Peyer's patch (tissue), 4 donors: ENCODE measurements around the gene KCNC2. TPM values are rescaled to one million over a fixed set of nuclear protein-coding genes. Genes with fewer than 3 reads are reported as not detected.

Experiments used
- DNase-seq, 3 donors: peaks; one replicate each; pipeline ENCODE4 v3.0.0-alpha.2; 2017 to 2019
- H3K27ac ChIP-seq, 4 donors: fragments of 200-600 bp; sonication (generic); one replicate each; pipeline ENCODE4 v1.5.1; 2016 to 2019
- H3K27me3 ChIP-seq, 2 donors: fragments of 200-600 bp; sonication (generic); one replicate each; pipeline ENCODE4 v1.5.1; 2019
- H3K36me3 ChIP-seq, 3 donors: fragments of 200-600 bp; sonication (generic); one replicate each; pipeline ENCODE4 v1.5.1; 2016 to 2019
- H3K4me1 ChIP-seq, 4 donors: fragments of 200-600 bp; sonication (generic); one replicate each; pipeline ENCODE4 v1.5.1; 2016 to 2019
- H3K4me3 ChIP-seq, 4 donors: fragments of 200-600 bp; sonication (generic); 1 replicate in 3 of 4; 2 replicates in 1 of 4; pipeline ENCODE4 v1.5.1; 2016 to 2019; ENCODE audit warnings: mild to moderate bottlenecking in 1 of 4
- H3K9me3 ChIP-seq, 4 donors: fragments of 200-600 bp; sonication (generic); one replicate each; pipeline ENCODE4 v1.5.1; 2016 to 2019; ENCODE audit warnings: mild to moderate bottlenecking in 1 of 4
- POLR2A ChIP-seq, 2 donors: fragments of 450-650 bp; IDR thresholded peaks; one replicate each; pipeline ENCODE4 v1.5.1; 2017; ENCODE audit warnings: antibody characterized with exemption in 2 of 2, mild to moderate bottlenecking in 2 of 2, moderate library complexity in 2 of 2
- total RNA-seq, 4 donors: library from RNA; depleted of rRNA; stranded (reverse); fragments of >200 nt; gene quantifications; one replicate each; pipeline ENCODE4 v1.1.0, GENCODE V29; 2016
- TF ChIP-seq, protein P1 (sequence below), 6 experiments: fragments of 450-650 bp in 4 of 6; fragments of 200-600 bp in 2 of 6; sonication (generic) in 1 of 6; IDR thresholded peaks; one replicate each; pipeline ENCODE4 v1.5.1; 2017 to 2019; ENCODE audit warnings: antibody characterized with exemption in 6 of 6, mild to moderate bottlenecking in 3 of 6, moderate library complexity in 1 of 6

Gene KCNC2
- not detected for total RNA-seq

DNA sequence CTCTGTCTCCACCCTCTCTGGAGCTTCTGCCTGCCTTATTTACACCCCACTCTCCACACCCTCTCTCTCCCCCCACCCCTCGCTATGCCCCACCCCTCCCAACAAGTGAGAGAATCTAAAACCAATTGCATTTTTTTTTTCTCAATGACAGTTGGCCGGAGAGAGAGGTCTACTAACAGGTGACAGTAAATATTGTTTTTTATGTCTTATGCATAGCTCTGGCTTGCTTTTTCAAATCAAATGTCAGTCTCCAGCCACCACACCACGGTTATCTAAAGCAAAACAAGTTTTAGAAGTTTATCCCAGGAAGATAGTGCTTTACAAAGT is at the start of gene KCNC2:
KCNC2 (minus strand) TSS at position 28 of the 327 bp plus-strand sequence.
- no peak within 1 kb of the TSS for H3K4me3 ChIP-seq
- H3K9me3 ChIP-seq, result peaks cover 0 to 9% (median 0%) of the 10 kb centered on the region in 4 donors
- TF ChIP-seq, protein P1, sequence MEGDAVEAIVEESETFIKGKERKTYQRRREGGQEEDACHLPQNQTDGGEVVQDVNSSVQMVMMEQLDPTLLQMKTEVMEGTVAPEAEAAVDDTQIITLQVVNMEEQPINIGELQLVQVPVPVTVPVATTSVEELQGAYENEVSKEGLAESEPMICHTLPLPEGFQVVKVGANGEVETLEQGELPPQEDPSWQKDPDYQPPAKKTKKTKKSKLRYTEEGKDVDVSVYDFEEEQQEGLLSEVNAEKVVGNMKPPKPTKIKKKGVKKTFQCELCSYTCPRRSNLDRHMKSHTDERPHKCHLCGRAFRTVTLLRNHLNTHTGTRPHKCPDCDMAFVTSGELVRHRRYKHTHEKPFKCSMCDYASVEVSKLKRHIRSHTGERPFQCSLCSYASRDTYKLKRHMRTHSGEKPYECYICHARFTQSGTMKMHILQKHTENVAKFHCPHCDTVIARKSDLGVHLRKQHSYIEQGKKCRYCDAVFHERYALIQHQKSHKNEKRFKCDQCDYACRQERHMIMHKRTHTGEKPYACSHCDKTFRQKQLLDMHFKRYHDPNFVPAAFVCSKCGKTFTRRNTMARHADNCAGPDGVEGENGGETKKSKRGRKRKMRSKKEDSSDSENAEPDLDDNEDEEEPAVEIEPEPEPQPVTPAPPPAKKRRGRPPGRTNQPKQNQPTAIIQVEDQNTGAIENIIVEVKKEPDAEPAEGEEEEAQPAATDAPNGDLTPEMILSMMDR (IDR thresholded peaks at IDR 0.05), result no peak
- no peak for TF ChIP-seq POLR2A (IDR thresholded peaks at IDR 0.05)

DNA sequence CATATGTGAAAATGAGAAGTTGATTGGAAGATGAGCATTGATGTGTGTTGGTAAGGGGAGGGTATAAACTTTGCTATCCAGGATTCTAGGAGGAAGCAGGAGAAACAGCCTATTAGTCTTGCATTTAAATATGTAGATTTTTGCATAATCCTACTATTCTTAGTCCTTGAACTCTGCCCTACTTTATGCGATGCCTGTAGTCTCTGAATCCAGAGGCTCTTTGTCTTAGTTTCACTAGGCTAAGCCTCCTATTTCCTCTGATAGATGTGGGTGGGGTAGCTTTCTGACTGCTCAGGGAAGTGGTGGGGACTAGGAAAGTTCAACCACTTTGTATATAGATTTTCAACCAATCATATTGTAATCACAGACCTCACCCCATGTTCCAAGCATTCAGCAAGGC is 49.5 kb upstream of the KCNC2 start:
- H3K4me1 ChIP-seq, result no peaks in the 10 kb centered on the region
- no peaks in the 10 kb centered on the region for H3K9me3 ChIP-seq
- H3K27ac ChIP-seq, result no peak overlapping the region
- no peaks in the 10 kb centered on the region for H3K27me3 ChIP-seq
- H3K36me3 ChIP-seq, result no peaks in the 10 kb centered on the region
- no peak for DNase-seq
- TF ChIP-seq, protein P1 (IDR thresholded peaks at IDR 0.05), result no peak
- TF ChIP-seq POLR2A (IDR thresholded peaks at IDR 0.05), result no peak
- no peak overlapping the region for H3K4me3 ChIP-seq

More for the DNA sequence above, at the start of gene KCNC2:
- DNase-seq, result no peak
- no peaks in the 10 kb centered on the region for H3K4me1 ChIP-seq
- no peaks in the 10 kb centered on the region for H3K36me3 ChIP-seq
- H3K27ac ChIP-seq, result no peak within 1 kb of the TSS
- H3K27me3 ChIP-seq, result peaks cover 0 to 3% of the 10 kb centered on the region in 2 donors

DNA sequence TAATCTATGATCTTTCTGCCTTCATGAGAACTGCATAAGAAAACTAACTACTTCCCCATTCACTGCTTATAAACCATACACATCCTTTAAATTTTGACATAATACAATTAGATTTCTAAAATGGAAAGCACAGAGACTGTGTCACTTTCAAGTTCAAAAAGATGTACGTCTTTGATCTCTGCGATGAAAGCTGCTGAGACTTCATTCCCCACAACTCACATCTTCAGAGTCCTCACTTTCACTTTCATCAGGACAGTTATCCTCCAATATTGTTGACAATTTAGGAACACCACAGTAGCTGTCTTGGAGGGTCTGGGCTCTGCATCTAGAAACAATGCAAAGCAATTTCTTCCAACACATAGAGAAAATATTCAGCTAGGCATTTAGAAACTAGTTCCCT is 47.9 kb upstream of the KCNC2 start:
- H3K36me3 ChIP-seq, result no peaks in the 10 kb centered on the region
- no peak overlapping the region for H3K27ac ChIP-seq
- TF ChIP-seq POLR2A (IDR thresholded peaks at IDR 0.05), result no peak
- TF ChIP-seq, protein P1 (IDR thresholded peaks at IDR 0.05), result no peak
- H3K4me3 ChIP-seq, result no peak overlapping the region
- H3K9me3 ChIP-seq, result no peaks in the 10 kb centered on the region
- no peaks in the 10 kb centered on the region for H3K27me3 ChIP-seq
- no peak for DNase-seq
- H3K4me1 ChIP-seq, result no peaks in the 10 kb centered on the region

DNA sequence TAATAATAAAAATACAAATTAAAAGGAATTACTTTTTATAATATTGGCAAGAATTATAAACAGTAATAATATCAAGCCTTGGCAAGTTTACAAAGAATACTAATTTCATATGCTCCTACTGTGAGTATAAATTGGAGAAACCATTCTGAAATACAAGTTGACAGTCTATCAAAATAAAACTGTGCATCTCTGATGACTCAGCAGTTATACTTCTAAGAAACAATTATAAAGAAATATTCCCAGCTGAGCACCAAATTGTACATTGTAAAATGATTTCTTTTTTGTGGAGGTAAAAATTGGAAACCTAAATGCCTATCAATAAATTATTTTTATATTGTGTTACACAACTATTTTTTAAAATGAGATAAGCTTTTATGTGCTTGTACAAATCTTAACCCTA is 35.5 kb upstream of the KCNC2 start:
- no peak for DNase-seq

DNA sequence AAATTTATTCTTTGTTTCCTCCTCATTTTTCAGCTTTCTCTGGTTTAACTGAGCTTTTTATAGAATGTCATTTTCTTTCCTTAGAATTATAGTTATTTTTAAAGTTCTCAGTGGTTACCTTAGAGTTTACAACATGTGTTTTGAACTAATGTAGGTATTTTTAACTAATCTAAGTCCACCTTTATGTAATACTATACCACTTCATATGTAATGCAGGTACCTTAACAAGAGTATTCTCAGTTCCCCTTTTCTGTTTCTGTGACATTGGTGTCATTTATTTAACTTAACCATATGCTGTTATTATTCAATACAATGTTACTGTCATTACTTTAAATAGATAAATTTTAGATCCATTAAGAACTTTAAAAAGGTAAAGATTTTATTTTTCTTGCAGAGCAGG is 30.3 kb upstream of the KCNC2 start:
- Histone ChIP-seq H3K4me1 (no peaks in the 10 kb centered on the region), H3K4me3 (no peak overlapping the region), H3K9me3 (no peaks in the 10 kb centered on the region), H3K27me3 (no peaks in the 10 kb centered on the region), H3K27ac (no peak overlapping the region), H3K36me3 (no peaks in the 10 kb centered on the region)
- TF ChIP-seq, protein P1 (IDR thresholded peaks at IDR 0.05), result no peak
- no peak for TF ChIP-seq POLR2A (IDR thresholded peaks at IDR 0.05)
- DNase-seq, result no peak

More for the DNA sequence above, 35.5 kb upstream of the KCNC2 start:
- Histone ChIP-seq H3K27ac (no peak overlapping the region), H3K4me3 (no peak overlapping the region), H3K27me3 (no peaks in the 10 kb centered on the region), H3K36me3 (no peaks in the 10 kb centered on the region), H3K9me3 (no peaks in the 10 kb centered on the region), H3K4me1 (no peaks in the 10 kb centered on the region)
- no peak for TF ChIP-seq POLR2A (IDR thresholded peaks at IDR 0.05)
- TF ChIP-seq, protein P1 (IDR thresholded peaks at IDR 0.05), result no peak

DNA sequence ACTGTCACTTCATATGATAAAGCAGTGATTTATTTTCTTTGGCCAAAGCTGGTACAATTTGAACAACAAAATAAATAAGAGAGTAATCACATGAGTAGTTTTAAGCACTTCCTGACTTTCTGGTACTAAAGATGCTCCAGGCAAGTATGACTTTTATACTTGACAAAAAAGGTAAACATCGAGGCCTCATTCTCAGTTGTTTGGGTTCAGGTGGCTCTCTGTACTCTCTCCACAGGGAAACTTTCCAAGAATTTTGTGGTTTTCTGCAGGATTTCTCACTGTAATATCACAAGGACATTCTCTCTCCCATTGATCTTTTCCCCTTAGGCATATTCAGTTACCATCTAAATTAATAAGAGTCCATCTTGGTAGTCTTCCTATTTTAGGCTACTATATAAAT is 26.6 kb upstream of the KCNC2 start:
- no peak overlapping the region for H3K4me3 ChIP-seq
- H3K27me3 ChIP-seq, result no peaks in the 10 kb centered on the region
- H3K27ac ChIP-seq, result no peak overlapping the region
- no peak for DNase-seq
- H3K36me3 ChIP-seq, result no peaks in the 10 kb centered on the region
- TF ChIP-seq, protein P1 (IDR thresholded peaks at IDR 0.05), result no peak
- no peak for TF ChIP-seq POLR2A (IDR thresholded peaks at IDR 0.05)
- no peaks in the 10 kb centered on the region for H3K4me1 ChIP-seq
- no peaks in the 10 kb centered on the region for H3K9me3 ChIP-seq
